ENCODE results near the gene MGP.

DNA sequence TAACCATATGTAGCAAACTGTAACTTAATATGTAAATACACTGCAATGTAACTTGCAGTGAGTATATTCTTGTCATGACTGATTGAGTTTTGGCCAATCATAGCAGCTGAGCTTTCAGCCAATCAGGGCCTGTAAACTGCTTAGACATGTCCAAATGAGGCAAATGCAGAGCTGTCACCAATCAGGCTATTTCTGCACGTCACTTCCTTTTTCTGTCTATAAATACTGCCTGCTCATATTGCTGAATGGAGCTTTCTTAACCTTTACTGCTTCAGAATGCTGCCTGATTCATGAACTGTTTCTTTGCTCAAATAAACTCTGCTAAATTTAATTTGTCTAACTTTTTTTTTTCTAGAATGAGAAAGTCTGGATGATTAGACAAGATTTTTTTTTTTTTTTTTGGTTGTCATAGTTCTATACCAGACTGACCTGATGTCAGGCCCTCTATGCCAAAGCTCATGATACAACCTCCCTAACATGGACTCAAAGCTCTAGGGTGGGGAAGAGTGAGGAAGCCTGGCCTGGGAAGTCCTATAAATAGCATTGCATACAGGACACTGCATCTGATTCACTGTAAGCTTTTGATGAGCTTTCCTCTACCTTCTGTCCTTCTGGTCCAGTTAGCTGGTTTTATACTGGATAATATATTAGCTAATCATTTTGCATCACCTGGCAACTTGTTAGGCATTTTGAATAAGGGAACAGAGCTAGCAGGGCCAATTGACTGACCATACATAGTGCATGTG lies 12.0 kb downstream of the MGP start:
- TF ChIP-seq, protein P1, sequence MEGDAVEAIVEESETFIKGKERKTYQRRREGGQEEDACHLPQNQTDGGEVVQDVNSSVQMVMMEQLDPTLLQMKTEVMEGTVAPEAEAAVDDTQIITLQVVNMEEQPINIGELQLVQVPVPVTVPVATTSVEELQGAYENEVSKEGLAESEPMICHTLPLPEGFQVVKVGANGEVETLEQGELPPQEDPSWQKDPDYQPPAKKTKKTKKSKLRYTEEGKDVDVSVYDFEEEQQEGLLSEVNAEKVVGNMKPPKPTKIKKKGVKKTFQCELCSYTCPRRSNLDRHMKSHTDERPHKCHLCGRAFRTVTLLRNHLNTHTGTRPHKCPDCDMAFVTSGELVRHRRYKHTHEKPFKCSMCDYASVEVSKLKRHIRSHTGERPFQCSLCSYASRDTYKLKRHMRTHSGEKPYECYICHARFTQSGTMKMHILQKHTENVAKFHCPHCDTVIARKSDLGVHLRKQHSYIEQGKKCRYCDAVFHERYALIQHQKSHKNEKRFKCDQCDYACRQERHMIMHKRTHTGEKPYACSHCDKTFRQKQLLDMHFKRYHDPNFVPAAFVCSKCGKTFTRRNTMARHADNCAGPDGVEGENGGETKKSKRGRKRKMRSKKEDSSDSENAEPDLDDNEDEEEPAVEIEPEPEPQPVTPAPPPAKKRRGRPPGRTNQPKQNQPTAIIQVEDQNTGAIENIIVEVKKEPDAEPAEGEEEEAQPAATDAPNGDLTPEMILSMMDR (IDR thresholded peaks at IDR 0.05) = no peak
- no peak for TF ChIP-seq POLR2A (IDR thresholded peaks at IDR 0.05)

Data from lower leg skin (tissue), 3 donors.